PC-3 (cell line): Measurements from ENCODE around the gene METAP2.
"Not testable (repeated sequence)": the region's sequence is repeated elsewhere in the genome, so short reads cannot be mapped to it uniquely, and the experiment has no call there.

ENCODE experiments used
- CTCF ChIP-seq: fragments of 300-600 bp; sonication (generic); conservative IDR thresholded peaks from 2 replicates; pipeline ENCODE4 v1.5.1; 2017; ENCODE audit warnings: antibody characterized with exemption, low read depth, mild to moderate bottlenecking, low read length
- EZH2 ChIP-seq: fragments of 300-600 bp; sonication (generic); IDR thresholded peaks from one replicate; pipeline ENCODE4 v1.6.1; 2017; ENCODE audit warnings: antibody characterized with exemption, mild to moderate bottlenecking, low read length; ENCODE audit not compliant: unreplicated experiment

GRCh38 chr12:95454780-95455215 lies 19.2 kb upstream of the METAP2 start:
- TF ChIP-seq CTCF, EZH2: not testable (repeated sequence)
